ENCODE measurements around the gene ADTRP. TPM values are rescaled to one million over a fixed set of nuclear protein-coding genes. Genes with fewer than 3 reads are reported as not detected.

Gene ADTRP
- total RNA-seq, 1 experiment from 2014 or later = 0.86 TPM

GRCh38 chr6:11669696-11670095 is 108.9 kb downstream of the ADTRP start:
- ChIA-PET CTCF (no interaction called here), POLR2A (no interaction called here), RAD21 (ENCODE audit: low non-redundant PET in 1 of 2, low total read pairs in 2 of 2, uncharacterized antibody in 2 of 2, unreplicated experiment in 2 of 2) (no interaction called here)
- no peak for ATAC-seq
- H3K4me2 ChIP-seq (ENCODE audit: low read length) = no peak overlapping the region
- no peaks in the 10 kb centered on the region for H3K9me2 ChIP-seq (ENCODE audit: insufficient read depth)
- no peaks in the 10 kb centered on the region for H3K36me3 ChIP-seq (ENCODE audit: control insufficient read depth in 1 of 2, insufficient read depth in 2 of 2, low read length in 2 of 2)
- no peaks in the 10 kb centered on the region for H3K79me2 ChIP-seq (ENCODE audit: insufficient read depth, low read length)
- H2AFZ ChIP-seq (ENCODE audit: low read depth, low read length, poor library complexity, severe bottlenecking) = no peak overlapping the region
- no peaks in the 10 kb centered on the region for H3K9me3 ChIP-seq (ENCODE audit: control insufficient read depth in 1 of 2, insufficient read depth in 1 of 2, low read depth in 1 of 2, low read length in 2 of 2)
- H3K27ac ChIP-seq (ENCODE audit: low read depth, low read length) = no peak overlapping the region
- H3K9ac ChIP-seq (ENCODE audit: low read length) = no peak overlapping the region
- H3K4me3 ChIP-seq (replicated peaks in 1 of 2; ENCODE audit: low read depth in 1 of 2, low read length in 2 of 2) = no peak overlapping the region
- no peak for DNase-seq (ENCODE audit: low read depth, low spot score)
- H3K4me1 ChIP-seq (ENCODE audit: control insufficient read depth in 1 of 2, insufficient read depth in 2 of 2, low read length in 2 of 2) = no peaks in the 10 kb centered on the region
- intact Hi-C loops (cut with micrococcal nuclease) = no loop called here
- no peaks in the 10 kb centered on the region for H4K20me1 ChIP-seq (ENCODE audit: insufficient read depth)
- no peaks in the 10 kb centered on the region for H3K27me3 ChIP-seq (ENCODE audit: insufficient read depth, low read length)
- TF ChIP-seq POLR2A (IDR thresholded peaks at IDR 0.05; ENCODE audit: borderline replicate concordance, extremely low read depth, insufficient read depth, insufficient read length) (no peak), ZFX (IDR thresholded peaks at IDR 0.05) (no peak), CTCF (IDR thresholded peaks at IDR 0.05 in 2 of 3, conservative IDR thresholded peaks at IDR 0.05 in 1 of 3; ENCODE audit: borderline replicate concordance in 1 of 3, insufficient read depth in 1 of 3, low read depth in 2 of 3, low read length in 2 of 3) (no peak), CBX3 (IDR thresholded peaks at IDR 0.05; ENCODE audit: low read depth) (no peak), SP1 (IDR thresholded peaks at IDR 0.05; ENCODE audit: low read depth) (no peak), POLR2AphosphoS5 (IDR thresholded peaks at IDR 0.05; ENCODE audit: low read depth, low read length) (no peak), FOSL1 (IDR thresholded peaks at IDR 0.05; ENCODE audit: low read depth) (no peak)
- no TSS peak for BruUV-seq (replicated peaks)

DNA sequence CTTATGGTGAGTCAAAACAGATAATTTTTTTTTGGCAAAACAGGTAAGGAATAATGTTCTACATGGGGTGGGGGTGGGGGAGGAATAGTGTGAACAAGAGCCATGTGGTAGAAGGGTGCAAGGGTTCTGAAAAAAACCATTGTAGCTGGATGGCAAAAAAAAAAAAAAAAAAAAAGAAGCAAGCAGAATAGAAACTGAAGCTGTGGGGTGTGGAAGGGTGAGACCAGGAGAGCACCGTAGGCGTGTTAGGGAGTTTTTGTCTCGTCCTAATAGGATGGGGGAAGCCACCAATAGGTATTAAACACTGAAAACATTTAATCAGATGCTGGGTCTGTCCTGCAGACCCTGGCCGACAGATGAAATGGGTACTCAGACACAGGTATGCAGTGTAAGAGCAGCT is 110.1 kb downstream of the ADTRP start:
- ChIA-PET RAD21 (ENCODE audit: low non-redundant PET in 1 of 2, low total read pairs in 2 of 2, uncharacterized antibody in 2 of 2, unreplicated experiment in 2 of 2) (no interaction called here), POLR2A (no interaction called here), CTCF (no interaction called here)
- no peak overlapping the region for H3K4me2 ChIP-seq (ENCODE audit: low read length)
- no peaks in the 10 kb centered on the region for H3K9me2 ChIP-seq (ENCODE audit: insufficient read depth)
- DNase-seq (ENCODE audit: low read depth, low spot score) (no peak), ATAC-seq (no peak)
- intact Hi-C loops (cut with micrococcal nuclease) = no loop called here
- H3K79me2 ChIP-seq (ENCODE audit: insufficient read depth, low read length) = no peaks in the 10 kb centered on the region
- no peak overlapping the region for H3K9ac ChIP-seq (ENCODE audit: low read length)
- H3K4me3 ChIP-seq (replicated peaks in 1 of 2; ENCODE audit: low read depth in 1 of 2, low read length in 2 of 2) = no peak overlapping the region
- H3K4me1 ChIP-seq (ENCODE audit: control insufficient read depth in 1 of 2, insufficient read depth in 2 of 2, low read length in 2 of 2) = no peaks in the 10 kb centered on the region
- no peak overlapping the region for H3K27ac ChIP-seq (ENCODE audit: low read depth, low read length)
- no peak overlapping the region for H2AFZ ChIP-seq (ENCODE audit: low read depth, low read length, poor library complexity, severe bottlenecking)
- H3K27me3 ChIP-seq (ENCODE audit: insufficient read depth, low read length) = no peaks in the 10 kb centered on the region
- H4K20me1 ChIP-seq (ENCODE audit: insufficient read depth) = no peaks in the 10 kb centered on the region
- no peaks in the 10 kb centered on the region for H3K9me3 ChIP-seq (ENCODE audit: control insufficient read depth in 1 of 2, insufficient read depth in 1 of 2, low read depth in 1 of 2, low read length in 2 of 2)
- H3K36me3 ChIP-seq (ENCODE audit: control insufficient read depth in 1 of 2, insufficient read depth in 2 of 2, low read length in 2 of 2) = no peaks in the 10 kb centered on the region
- no TSS peak for BruUV-seq (replicated peaks)
- no peak for TF ChIP-seq JUND (IDR thresholded peaks at IDR 0.05)
- no peak for TF ChIP-seq SIN3A (IDR thresholded peaks at IDR 0.05; ENCODE audit: low read depth)
- TF ChIP-seq EZH2phosphoT487 (IDR thresholded peaks at IDR 0.05; ENCODE audit: borderline replicate concordance) = no peak
- no peak for TF ChIP-seq ELF1 (IDR thresholded peaks at IDR 0.05; ENCODE audit: borderline replicate concordance, low read depth)
- no peak for TF ChIP-seq SP1 (IDR thresholded peaks at IDR 0.05; ENCODE audit: low read depth)
- no peak for TF ChIP-seq FOSL1 (IDR thresholded peaks at IDR 0.05; ENCODE audit: low read depth)
- TF ChIP-seq EZH2 (IDR thresholded peaks at IDR 0.05) = no peak
- no peak for TF ChIP-seq MAX (IDR thresholded peaks at IDR 0.05)
- TF ChIP-seq CEBPB (IDR thresholded peaks at IDR 0.05; ENCODE audit: low read depth) = no peak
- no peak for TF ChIP-seq ZFX (IDR thresholded peaks at IDR 0.05)
- no peak for TF ChIP-seq POLR2A (IDR thresholded peaks at IDR 0.05; ENCODE audit: borderline replicate concordance, extremely low read depth, insufficient read depth, insufficient read length)
- no peak for TF ChIP-seq POLR2AphosphoS5 (IDR thresholded peaks at IDR 0.05; ENCODE audit: low read depth, low read length)
- TF ChIP-seq, protein P1, sequence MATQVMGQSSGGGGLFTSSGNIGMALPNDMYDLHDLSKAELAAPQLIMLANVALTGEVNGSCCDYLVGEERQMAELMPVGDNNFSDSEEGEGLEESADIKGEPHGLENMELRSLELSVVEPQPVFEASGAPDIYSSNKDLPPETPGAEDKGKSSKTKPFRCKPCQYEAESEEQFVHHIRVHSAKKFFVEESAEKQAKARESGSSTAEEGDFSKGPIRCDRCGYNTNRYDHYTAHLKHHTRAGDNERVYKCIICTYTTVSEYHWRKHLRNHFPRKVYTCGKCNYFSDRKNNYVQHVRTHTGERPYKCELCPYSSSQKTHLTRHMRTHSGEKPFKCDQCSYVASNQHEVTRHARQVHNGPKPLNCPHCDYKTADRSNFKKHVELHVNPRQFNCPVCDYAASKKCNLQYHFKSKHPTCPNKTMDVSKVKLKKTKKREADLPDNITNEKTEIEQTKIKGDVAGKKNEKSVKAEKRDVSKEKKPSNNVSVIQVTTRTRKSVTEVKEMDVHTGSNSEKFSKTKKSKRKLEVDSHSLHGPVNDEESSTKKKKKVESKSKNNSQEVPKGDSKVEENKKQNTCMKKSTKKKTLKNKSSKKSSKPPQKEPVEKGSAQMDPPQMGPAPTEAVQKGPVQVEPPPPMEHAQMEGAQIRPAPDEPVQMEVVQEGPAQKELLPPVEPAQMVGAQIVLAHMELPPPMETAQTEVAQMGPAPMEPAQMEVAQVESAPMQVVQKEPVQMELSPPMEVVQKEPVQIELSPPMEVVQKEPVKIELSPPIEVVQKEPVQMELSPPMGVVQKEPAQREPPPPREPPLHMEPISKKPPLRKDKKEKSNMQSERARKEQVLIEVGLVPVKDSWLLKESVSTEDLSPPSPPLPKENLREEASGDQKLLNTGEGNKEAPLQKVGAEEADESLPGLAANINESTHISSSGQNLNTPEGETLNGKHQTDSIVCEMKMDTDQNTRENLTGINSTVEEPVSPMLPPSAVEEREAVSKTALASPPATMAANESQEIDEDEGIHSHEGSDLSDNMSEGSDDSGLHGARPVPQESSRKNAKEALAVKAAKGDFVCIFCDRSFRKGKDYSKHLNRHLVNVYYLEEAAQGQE (IDR thresholded peaks at IDR 0.05; ENCODE audit: low read depth) = no peak

Measured in HCT116 (cell line).